Mucosa of gallbladder (tissue), 1 donor: ENCODE results near the gene KRT13. TPM values are rescaled to one million over a fixed set of nuclear protein-coding genes. Genes with fewer than 3 reads are reported as not detected.
"Not testable (repeated sequence)": the region's sequence is repeated elsewhere in the genome, so short reads cannot be mapped to it uniquely, and the experiment has no call there.

Source experiments
- DNase-seq: peaks from one replicate; pipeline ENCODE4 v3.0.0-alpha.2; 2020; ENCODE audit warnings: low spot score
- total RNA-seq: library from RNA; stranded (reverse); gene quantifications from one replicate; pipeline ENCODE4 v1.2.1, GENCODE V29; 2021
- donor health status: DM: no; HTN: no; CAD: no.

KRT13 gene
- total RNA-seq = 0.40 TPM

DNA sequence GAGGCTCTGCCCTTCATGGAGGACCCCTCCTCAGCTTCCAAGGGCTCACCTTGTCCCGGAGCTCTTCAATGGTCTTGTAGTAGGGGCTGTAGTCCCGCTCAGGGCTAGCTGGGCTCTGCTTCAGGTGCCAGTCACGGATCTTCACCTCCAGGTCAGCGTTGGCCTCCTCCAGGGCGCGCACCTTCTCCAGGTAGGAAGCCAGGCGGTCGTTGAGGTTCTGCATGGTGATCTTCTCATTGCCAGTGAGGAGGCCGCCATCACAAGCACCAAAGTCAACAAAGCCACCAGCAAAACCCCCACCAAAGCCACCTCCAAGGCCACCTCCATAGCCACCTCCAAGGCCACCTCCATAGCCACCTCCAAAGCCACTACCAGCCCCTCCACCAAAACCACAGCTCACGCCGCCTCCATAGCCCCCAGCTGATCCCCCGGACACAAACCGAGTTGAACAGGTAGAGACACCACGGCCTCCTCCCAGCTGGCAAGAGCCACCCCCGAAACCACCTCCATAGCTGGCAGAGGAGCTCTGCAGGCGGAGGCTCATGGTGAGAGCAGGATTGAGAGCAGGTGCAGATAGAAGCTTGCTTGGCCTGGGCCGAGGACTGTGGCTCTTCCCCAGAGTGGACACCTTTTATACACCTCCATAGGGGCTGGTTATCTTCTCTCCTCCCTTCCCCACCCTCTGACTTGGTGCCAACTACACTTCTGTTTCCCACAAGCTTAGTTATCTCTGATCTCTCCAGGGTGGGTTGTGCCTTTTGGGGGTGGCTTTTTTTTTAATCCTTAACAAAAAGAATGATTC lies at the start of gene KRT13:
KRT13 (minus strand) TSS at position 606 of the 802 bp plus-strand sequence; CDS start at position 544, 62 bp downstream.
- no peak for DNase-seq

DNA sequence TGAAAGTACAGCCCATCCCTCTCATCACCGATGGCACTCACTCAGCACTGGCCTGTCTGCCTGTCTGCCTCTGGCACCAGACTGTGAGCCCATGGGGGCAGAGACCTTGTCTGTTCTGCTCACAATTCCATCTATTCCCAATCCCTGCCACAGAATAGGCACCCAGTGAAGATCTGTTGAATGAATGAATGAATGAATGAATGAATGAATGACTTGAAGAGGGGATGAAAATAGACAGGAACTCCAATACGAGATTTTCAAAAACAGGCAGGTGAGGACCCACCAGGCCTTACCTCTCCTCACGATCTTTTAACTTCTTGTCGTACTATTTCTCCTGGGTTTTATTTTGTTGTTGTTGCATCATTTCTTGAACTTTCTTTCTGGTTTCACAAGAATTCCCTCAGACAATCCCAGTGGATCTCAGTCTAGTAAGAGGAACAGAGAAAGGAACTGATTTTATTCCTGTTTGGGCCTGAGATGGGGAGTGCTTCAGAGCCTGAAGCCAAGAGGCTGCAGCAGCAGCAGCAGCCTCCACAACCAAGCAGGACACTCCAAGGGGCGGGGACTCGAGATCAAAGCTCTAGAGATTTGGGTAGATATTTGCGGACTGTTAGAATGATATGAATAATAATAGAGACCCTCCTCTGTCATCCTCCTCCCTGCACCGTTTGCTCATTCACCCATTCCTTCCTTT lies 48.7 kb upstream of the KRT13 start:
- no peak for DNase-seq

DNA sequence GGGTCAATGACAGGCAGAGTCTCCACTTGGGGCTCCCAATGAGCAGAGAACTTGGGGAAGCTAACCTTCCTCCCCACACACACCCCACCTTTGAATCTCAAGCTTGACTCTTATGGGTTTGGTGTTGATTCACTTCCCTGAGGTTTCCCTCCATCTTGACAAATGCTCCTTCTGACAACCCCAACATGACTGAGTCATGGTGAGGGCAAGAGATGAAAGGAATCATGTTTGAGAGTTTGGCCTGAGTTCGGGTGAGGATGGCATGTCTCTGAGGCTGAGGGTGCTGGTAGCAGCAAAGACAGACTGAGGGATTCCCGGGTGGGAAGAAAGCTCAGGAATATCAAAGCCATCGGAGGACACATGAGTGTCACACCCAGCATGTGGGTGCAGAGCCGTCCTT lies 47.8 kb upstream of the KRT13 start:
- no peak for DNase-seq

DNA sequence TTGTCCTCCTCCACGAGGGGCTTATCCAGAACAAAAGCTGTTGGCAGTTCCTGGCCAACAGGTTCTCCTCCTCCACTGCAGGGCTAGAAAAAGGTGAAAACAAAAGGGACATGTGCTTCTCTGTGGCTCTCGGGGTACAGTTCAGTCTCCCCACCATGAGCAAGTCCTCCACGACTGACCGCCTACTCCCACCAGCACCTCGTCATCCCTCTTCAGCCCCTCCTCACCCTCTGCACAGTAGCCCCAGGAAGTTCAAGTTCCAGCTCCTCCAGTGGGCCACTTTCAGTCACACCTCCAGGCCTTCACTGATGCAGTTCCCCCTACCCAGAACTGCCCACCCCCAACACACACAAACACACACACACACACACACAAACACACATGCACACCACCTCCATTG lies 47.0 kb upstream of the KRT13 start:
- DNase-seq = no peak

DNA sequence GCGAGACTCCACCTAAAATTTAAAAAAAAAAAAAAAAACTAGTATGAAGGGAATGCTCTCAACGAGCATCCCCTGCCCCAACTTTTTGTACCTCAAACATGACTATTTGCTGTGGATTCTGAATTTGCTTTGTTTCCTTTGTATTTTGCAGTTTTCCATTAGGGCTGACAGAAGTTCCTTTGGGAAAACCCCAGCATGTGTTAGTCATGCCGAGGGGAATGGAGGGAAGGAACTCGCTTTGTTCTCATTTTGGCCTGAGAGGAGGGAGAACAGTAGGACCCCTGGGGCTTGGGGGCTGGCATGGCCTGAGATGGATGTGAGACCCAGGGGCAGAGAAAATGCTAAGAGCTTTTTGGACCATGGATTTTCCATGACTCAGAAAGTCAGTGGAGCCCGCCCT lies 46.0 kb upstream of the KRT13 start:
- no peak for DNase-seq

DNA sequence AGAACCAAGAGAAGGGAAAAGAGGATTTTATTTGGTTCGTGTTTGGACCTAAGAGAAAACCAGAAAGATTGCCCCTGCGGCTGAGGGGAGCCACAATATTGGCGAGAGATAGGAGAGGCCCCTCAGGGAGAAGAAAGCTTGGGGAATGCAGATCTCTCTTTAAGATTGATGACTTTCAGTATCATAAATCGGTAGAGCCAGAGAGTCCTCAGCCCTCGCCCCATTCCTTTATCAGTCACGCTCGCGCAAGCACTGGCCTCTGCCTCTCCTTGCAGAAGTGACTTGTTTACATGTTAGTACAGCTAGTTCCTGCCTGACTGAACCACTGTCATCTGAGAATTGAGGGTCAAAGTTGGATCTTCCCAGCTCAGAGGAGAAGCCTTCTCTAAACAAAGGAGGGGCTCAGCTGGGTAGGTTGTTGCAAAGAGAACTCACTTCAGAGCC lies 44.2 kb upstream of the KRT13 start:
- peak; percentile 61 for DNase-seq

DNA sequence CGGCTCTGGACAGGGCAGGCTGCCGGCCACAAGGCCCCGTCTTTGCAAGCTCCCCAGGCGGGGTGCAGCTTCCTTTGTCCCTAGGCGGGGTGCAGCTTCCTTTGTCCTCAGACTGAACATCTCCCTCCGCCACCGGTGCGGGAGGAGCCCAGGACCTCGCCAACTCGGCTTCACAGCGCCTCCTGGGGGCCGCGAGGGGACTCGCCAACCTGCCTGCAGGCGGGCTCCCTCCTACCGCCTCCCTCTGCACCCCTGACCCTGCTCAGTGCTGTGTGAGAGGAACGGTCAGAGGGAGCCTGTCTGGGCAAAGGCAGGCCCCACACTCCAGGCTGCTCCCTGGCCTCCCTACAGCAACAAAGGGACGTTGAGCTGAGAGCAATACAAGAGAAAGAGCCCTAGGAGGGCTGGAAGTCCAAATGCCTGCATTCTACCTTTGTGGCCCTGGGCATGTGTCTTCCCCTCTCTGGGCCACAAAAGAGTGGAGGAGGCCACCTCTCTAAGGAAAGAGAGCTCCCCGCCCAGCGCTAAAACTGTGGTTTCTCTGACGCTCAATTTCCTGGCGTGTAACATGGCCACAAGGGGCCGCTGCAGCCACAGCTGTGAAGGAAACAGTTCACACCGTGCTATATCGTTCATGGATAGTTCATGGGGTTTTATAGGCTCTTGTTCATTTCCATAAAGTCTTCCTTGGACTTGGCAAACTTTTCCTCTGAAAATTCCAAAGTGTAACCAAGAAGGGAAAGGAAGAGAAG lies 43.6 kb upstream of the KRT13 start:
- DNase-seq = peak; percentile 89

DNA sequence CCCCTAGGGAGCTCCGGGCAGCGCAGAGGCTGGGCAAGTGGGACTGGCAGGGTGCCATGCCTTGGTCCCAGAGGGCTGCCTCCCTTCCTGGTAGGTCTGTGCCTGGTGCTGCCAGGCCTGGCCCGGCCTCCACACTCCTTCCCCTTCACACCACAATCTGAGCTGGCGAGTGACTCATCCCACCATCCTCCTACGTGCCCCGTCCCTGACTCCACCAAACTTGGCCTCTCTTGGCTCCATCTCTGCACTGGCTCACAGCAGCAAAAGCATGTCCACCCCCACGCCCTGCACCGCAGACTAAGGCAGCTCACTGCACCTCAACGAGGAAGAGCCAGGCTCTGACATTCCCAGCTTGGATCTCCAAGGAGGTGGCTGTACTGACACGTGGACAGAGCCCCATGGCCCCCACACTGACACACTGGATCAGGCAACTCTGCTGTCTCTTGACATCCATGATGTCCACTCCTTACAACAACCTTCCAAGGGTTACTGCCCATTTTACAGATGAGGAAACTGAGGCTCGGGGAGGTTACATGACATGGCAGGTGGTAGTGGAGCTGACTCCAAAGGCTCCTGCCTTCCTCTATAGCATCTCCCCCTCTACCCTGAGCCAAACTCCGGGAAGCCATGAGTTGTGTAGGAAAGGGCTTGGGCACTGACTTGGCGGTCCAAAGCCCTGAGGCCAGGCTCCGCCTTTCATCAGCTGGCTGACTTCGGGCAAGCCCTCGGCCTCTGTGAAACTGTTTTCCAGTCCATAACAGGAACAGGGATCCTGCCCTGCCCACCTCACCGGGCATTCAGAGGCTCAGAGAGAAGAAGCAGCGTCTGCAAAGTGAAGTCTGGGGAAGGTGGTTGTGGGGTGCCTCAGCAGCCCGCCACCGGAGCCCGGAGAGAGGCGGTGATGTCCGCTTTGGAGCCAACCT lies 42.8 kb upstream of the KRT13 start:
- DNase-seq = peak; percentile 90

DNA sequence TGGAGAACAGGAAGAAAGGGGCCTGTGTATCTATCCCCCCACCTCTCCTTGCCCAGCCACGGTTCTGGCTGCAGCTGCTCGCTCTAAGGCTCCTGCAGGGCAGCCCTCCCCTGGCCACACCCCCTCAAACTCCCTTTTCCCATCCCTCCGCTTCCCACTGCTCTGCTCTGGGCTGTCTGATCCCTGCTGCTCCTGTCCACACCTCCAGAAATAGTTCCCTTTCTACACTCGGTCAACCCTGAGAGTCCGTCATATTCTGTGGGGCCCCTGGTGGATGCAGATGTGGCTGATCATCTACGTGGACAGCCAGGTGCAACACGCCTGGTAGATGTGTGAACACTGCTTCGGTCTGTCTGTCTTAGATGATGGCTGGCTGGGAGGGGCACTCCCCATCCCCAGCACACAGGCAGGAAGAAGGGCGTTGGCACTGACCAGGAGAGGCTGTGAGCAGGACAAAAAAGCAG lies 42.0 kb upstream of the KRT13 start:
- no peak for DNase-seq

DNA sequence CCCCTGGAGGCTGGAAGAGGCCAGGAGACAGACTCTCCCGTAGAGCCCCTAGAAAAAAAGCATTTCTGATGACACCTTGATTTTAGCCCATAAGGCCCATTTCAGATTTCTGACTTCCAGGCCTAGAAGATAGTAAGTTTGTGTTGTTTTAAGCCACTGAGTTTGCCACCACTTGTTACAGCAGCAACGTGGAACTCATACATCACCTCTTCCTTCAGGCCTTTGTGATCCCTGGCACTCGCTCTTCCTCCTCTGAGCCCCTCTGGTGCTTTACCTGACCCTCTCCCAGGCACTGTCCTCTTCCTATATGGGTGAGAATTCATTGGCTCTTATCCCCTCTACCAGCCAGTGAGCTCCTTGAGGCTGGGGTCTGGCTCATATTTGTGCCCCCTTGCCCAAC lies 41.4 kb upstream of the KRT13 start:
- DNase-seq = no peak

DNA sequence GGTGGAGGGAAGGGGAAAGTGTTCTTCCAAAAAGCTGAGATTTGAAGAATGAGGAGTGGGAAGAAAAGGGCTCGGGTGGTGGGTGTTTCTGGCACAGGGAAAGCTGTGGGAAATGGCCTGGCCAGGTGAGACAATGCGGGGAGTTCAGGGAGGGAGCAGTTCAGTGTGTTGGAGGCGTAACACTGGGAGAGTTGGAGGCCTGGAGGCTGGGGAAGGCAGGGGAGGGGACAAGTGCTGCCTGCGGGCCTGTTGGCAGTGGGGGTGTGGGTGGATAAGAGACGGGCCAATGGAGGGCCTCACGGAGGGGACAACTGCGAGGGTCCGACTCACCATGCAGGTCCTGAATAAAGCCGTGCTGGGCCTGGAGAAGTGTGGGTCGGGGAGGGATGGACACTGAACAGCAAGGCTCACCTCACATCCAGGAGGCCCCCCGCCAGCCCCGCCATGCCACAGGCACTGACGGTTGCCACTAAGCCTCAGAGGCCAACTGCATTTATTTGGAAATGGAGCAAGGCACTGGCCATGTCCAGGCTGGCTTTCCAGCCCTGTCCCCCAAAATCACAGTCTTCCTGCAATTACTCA lies 40.5 kb upstream of the KRT13 start:
- DNase-seq = no peak

DNA sequence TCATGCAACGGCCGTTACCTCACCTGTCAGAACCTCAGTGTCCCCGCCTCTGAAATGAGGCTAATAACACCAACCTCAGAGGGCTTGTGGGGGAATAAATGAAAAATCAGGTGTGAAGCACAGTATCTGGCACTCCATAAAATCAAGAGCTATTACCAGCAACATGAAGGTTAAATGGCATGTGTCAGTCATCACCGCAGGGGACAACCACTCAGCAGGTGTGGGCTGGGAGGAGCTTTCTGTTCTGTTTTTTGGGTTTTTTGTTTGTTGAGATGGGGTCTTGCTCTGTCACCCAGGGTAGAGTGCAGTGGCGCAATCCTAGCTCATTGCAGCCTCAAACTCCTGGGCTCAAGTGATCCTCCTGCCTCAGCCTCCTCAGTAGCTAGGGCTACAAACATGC lies 39.5 kb upstream of the KRT13 start:
- no peak for DNase-seq

DNA sequence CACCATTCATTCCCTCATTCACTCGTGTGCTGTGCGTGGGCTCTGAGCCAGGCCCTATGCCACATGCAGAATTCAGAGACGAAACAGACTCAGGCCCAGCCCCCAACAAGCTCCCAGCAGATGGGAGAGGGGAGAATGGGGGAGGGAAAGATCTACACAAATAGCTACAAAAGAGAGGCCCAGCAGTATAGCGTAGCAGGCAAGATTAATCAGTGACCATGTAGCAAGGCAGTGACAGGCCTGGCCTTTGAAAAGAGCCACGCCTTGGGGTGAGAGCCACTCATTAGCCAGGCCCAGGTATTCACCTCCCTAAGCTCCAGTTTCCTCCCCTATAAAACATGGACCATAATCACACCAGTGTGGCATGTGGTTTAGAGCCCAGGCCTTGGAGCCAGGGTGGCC lies 39.1 kb upstream of the KRT13 start:
- peak; percentile 72 for DNase-seq

DNA sequence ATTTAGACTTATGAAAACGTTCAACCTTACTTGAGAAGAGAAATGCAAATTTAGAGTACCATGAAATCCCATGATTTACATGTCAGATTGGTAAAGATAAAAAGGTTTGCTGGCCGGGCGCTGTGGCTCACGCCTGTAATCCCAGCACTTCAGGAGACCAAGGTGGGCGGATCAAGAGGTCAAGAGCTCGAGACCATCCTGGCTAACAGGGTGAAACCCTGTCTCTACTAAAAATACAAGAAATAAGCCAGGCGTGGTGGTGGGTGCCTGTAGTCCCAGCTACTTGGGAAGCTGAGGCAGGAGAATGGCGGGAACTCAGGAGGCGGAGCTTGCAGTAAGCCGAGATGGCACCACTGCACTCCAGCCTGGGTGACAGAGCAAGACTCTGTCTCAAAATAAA lies 37.4 kb upstream of the KRT13 start:
- DNase-seq = not testable (repeated sequence)

DNA sequence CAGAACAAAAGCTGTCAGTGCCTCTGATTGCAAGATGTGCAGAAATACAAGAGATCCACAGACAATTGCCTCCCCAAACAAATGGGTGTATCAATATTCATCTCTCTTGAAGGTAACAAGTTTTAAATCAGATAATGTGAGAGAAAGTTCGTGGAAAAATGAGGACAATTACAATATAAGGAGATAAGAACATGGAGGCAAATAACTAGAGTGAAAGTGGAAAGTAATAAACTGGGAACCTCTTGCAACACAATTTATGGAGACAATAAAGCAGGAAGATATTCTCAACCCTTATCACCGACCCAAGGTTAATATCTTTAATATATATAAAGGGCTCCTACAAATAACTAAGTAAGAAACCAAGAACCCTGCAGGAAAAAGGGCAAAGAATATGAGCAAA lies 36.9 kb upstream of the KRT13 start:
- DNase-seq = no peak

DNA sequence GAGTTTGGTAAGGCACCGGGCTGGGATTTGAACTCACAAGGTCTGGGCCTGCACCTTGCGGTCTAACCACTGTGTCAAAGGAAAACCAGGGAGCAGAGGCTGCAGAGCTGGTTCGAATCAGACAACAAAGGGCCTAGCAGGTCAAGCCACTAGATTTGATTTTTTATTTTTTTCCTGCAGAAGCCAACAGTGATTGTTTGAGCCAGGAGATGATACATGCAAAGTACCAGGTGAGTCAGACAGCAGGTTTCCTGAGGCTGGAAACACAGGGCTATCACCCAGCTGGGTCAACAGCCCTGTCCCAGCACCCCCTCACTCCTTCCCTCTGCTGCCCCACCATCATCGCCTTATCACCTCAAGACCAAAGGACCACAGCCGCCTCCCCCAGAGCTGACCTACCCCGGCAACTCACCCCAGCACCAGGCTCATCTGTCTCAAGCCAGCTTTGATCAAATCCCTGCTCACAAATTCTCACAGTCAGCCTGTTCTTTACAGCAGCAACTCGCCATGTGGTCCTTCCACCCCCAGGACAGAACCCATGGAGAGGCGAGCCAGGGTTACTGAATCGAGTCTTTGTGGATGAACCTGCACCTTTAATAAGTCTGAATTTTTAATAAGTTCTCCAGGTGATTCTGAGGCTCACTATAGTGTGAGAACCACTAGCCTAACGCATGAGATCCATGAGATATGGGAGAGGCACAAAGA lies 35.7 kb upstream of the KRT13 start:
- DNase-seq = no peak

DNA sequence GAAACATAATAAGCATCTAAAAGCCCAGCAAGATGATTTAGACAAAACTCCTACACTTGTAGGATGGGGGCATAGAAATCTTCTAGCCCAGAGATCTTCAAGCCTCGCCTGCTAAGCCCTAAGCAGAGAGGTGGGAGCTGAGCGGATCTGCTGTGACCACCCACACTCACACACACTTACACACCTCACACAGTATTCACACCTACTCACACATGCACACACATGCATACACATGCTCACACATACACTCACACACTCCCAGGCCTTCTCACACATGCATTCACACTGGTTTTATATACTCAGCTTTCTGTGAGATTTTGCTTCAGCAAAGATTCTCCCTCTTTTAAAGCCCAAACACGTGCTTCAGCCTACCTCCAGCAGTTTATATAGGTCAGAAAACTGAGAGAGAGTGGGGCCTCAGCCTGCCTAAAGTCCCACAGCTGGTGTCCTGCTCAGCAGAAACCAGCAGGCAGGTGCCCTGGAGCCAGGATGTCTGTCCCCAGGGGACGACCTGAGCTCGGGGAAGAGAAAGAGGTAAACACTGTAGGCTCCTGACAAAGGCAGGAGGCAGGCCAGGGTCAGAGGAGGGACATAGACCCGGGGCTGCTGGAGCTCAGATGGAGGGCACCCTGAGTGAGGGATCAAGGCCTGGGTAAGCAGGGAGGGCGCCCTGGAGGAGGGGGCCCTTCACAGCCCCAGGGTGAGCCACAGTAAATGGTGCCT lies 34.7 kb upstream of the KRT13 start:
- DNase-seq = no peak

DNA sequence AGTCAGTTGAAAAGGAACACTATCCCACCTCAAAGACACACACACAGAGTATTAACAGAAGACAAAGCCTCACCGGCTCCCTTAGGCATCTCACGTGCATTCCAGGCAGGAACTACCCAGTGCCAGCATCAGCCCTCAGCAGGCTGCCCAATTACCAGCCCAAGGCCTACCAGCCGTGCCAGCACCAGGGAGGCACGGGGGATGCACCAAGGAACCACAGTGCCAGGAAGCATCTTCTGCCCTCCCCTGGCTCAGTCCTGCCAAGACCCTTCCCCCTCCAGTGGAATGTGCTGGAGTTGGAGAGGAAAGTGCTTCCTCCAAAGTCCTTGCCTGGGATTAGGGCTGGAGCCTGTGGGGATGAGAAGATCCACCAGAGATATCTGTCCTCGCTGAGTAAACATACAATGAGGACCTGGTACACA lies 33.7 kb upstream of the KRT13 start:
- no peak for DNase-seq

DNA sequence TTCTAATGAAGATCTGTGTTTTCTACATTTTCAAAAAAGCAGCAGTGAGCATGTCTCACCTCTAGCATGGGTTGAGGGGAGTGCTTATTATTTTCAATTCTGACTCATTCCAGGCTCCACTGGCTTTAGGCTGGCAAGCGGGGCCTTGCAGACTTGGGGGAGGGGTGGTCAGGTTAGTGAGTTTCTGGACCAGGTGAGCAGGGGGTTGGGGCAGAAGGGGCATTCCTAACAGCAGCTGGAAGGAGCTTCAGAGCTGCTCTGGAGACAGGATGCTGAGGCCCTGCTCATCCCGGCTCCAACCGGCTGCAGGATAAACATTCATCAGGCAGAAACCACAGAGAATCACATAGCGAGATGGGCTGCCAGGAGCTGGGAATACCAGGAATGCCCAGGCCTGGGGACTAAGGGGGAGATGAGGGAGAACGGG lies 33.2 kb upstream of the KRT13 start:
- no peak for DNase-seq

DNA sequence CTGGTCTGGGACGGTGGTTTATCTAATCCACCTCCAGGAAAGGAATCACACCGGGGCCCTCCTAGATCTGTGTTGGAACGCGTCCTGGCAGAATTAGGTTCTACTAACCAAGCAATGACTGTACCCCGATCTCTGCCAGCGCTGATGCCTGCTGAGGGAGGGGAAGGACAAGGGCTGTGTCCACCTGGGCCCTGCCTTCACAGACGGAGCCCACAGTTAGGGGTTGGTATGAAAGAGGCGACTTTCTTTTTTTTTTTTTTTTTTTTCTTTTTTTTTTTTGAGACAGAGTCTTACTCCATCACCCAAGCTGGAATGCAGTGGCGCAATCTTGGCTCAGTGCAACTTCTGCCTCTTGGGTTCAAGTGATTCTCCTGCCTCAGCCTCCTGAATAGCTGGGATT lies 32.6 kb upstream of the KRT13 start:
- no peak for DNase-seq
